ENCODE results near the gene GOLM1.

Gene GOLM1

GRCh38 chr9:86098824-86099700 lies at the start of gene GOLM1:
Gene GOLM1, minus strand, starts transcription at chr9:86099558. Its CDS starts 20,238 bp downstream, at chr9:86079320.
- TF ChIP-seq, protein P1, sequence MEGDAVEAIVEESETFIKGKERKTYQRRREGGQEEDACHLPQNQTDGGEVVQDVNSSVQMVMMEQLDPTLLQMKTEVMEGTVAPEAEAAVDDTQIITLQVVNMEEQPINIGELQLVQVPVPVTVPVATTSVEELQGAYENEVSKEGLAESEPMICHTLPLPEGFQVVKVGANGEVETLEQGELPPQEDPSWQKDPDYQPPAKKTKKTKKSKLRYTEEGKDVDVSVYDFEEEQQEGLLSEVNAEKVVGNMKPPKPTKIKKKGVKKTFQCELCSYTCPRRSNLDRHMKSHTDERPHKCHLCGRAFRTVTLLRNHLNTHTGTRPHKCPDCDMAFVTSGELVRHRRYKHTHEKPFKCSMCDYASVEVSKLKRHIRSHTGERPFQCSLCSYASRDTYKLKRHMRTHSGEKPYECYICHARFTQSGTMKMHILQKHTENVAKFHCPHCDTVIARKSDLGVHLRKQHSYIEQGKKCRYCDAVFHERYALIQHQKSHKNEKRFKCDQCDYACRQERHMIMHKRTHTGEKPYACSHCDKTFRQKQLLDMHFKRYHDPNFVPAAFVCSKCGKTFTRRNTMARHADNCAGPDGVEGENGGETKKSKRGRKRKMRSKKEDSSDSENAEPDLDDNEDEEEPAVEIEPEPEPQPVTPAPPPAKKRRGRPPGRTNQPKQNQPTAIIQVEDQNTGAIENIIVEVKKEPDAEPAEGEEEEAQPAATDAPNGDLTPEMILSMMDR (IDR thresholded peaks at IDR 0.05): 0 out of 2 replicates have a peak, but pooled peaks have one; percentile 21

- TF ChIP-seq, protein P1 (IDR thresholded peaks at IDR 0.05): no peak
These were observed 43.6 kb upstream of the GOLM1 start for GRCh38 chr9:86142973-86143372.

DNA sequence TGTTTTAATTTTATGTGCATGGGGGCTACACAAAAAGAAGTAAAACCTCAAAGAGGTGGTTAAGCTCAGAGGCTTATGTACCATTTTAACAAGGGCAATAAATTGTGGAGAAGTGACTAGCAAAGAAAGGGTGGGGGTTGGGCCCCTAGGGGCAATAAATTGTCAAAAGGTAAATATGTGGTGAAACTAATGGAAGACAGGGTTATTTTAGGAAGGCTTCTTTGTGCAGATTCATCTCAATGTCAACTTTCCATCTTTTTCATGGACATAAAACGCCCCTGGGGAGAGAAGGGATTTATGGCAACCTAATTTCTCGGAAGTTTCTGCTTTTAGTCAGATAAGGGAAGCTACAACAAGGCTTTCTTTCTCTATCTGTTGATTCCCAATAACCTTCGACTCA lies 42.5 kb upstream of the GOLM1 start:
- TF ChIP-seq, protein P1 (IDR thresholded peaks at IDR 0.05): no peak

DNA sequence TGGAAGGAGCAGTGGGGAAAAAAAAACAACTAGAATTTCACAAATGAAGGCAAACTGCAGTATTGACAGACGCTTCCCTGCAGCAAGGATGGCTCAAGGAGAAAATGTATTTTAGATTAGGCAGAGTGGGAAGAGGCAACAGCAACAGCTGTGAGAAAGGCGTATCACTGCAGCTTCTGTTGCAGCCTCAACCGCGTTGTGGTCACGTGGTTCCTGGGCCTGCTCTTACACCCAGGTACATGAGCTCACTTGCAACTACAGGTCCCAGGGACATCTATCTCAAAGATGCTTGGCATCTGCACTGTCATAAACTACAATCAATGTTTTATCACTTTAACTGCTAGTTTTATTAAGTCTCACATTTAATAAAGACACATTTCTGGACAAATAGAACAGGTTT lies 36.0 kb upstream of the GOLM1 start:
- TF ChIP-seq, protein P1 (IDR thresholded peaks at IDR 0.05): no peak

DNA sequence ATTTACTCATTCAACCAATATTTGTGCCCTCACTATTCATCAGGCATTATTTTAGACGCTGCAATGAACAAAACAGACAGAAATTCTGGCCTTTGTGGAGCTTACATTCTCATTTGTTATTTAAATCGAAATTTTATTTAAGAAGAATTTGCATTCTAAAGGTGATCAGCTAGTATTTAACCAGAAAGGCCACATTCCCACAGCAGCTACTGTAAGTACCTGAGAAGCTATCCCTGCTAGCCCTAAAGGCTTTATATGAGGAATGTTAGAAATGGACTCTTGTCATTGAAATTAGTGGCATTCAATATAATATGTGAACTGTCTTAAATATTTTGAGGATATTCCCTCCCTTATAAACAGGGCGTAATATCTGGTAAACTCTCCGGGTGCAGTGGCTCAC lies 35.0 kb upstream of the GOLM1 start:
- TF ChIP-seq, protein P1 (IDR thresholded peaks at IDR 0.05): no peak

- TF ChIP-seq, protein P1 (IDR thresholded peaks at IDR 0.05): no peak
These were observed 29.0 kb upstream of the GOLM1 start for GRCh38 chr9:86128235-86128822.

- TF ChIP-seq, protein P1 (IDR thresholded peaks at IDR 0.05): no peak
These were observed 27.9 kb upstream of the GOLM1 start for GRCh38 chr9:86126998-86127972.
